HEK293 (cell line): ENCODE measurements around the gene XKR3.

Experiments
- HOXC10 ChIP-seq: sonication (generic); formaldehyde crosslinking; IDR thresholded peaks from 2 replicates; pipeline ENCODE4 v1.8.1; 2023; ENCODE audit warnings: mild to moderate bottlenecking, missing genetic modification reagents
- TCF7L2 ChIP-seq: IDR thresholded peaks from 2 replicates; pipeline ENCODE4 v1.6.1; 2011; ENCODE audit warnings: low read depth, mild to moderate bottlenecking, inconsistent platforms, low read length, moderate library complexity, borderline replicate concordance
- ZFP41 ChIP-seq: fragments of 450-650 bp; formaldehyde crosslinking; IDR thresholded peaks from 2 replicates; pipeline ENCODE4 v1.5.1; 2016; ENCODE audit warnings: missing biosample characterization, missing genetic modification characterization, borderline replicate concordance
- ZNF121 ChIP-seq: fragments of 450-650 bp; formaldehyde crosslinking; IDR thresholded peaks from 2 replicates; pipeline ENCODE4 v1.5.1; 2016; ENCODE audit warnings: missing biosample characterization, missing genetic modification characterization
- ZNF132 ChIP-seq: fragments of 450-650 bp; formaldehyde crosslinking; IDR thresholded peaks from 2 replicates; pipeline ENCODE4 v1.5.1; 2017; ENCODE audit warnings: missing biosample characterization, missing genetic modification characterization, borderline replicate concordance
- ZNF747 ChIP-seq: fragments of 450-650 bp; formaldehyde crosslinking; IDR thresholded peaks from 2 replicates; pipeline ENCODE4 v1.5.1; 2016; ENCODE audit warnings: missing biosample characterization, missing genetic modification characterization
- TF ChIP-seq, protein P1 (sequence below): fragments of 450-650 bp; formaldehyde crosslinking; IDR thresholded peaks from 2 replicates; pipeline ENCODE4 v1.5.1; 2016; ENCODE audit warnings: missing biosample characterization, missing genetic modification characterization
- TF ChIP-seq, protein P2 (sequence below): fragments of 450-650 bp; formaldehyde crosslinking; IDR thresholded peaks from 2 replicates; pipeline ENCODE4 v1.5.1; 2016; ENCODE audit warnings: missing biosample characterization, missing genetic modification characterization
- TF ChIP-seq, protein P3 (sequence below): fragments of 450-650 bp; formaldehyde crosslinking; IDR thresholded peaks from 2 replicates; pipeline ENCODE4 v1.5.1; 2016; ENCODE audit warnings: missing biosample characterization, missing genetic modification characterization
- TF ChIP-seq, protein P4 (sequence below): fragments of 450-650 bp; IDR thresholded peaks from 2 replicates; pipeline ENCODE4 v1.5.1; 2018; ENCODE audit warnings: missing biosample characterization, mild to moderate bottlenecking, missing genetic modification characterization

DNA sequence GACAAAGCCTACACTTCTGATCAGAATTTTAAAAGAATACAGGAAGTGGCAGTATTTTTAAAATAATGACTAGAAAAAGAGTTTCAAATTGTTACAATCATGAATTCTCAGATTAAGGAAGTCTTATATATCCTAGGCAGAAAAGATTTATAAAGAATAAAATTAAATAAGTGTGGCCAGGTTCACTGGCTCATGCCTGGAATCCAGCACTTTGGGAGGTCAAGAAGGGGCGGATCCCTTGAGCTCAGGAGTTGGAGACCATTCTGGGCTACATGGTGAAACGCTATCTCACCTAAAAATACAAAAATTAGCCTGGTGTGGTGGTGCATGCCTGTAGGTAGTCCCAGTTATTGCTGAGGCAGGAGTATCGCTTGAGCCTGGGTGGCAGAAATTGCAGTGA, 24.1 kb downstream of the XKR3 start:
- no peak for TF ChIP-seq ZFP41 (tag by site-specific recombination)
- TF ChIP-seq, protein P1, sequence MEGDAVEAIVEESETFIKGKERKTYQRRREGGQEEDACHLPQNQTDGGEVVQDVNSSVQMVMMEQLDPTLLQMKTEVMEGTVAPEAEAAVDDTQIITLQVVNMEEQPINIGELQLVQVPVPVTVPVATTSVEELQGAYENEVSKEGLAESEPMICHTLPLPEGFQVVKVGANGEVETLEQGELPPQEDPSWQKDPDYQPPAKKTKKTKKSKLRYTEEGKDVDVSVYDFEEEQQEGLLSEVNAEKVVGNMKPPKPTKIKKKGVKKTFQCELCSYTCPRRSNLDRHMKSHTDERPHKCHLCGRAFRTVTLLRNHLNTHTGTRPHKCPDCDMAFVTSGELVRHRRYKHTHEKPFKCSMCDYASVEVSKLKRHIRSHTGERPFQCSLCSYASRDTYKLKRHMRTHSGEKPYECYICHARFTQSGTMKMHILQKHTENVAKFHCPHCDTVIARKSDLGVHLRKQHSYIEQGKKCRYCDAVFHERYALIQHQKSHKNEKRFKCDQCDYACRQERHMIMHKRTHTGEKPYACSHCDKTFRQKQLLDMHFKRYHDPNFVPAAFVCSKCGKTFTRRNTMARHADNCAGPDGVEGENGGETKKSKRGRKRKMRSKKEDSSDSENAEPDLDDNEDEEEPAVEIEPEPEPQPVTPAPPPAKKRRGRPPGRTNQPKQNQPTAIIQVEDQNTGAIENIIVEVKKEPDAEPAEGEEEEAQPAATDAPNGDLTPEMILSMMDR (tag by site-specific recombination) = no peak
- TF ChIP-seq, protein P2, sequence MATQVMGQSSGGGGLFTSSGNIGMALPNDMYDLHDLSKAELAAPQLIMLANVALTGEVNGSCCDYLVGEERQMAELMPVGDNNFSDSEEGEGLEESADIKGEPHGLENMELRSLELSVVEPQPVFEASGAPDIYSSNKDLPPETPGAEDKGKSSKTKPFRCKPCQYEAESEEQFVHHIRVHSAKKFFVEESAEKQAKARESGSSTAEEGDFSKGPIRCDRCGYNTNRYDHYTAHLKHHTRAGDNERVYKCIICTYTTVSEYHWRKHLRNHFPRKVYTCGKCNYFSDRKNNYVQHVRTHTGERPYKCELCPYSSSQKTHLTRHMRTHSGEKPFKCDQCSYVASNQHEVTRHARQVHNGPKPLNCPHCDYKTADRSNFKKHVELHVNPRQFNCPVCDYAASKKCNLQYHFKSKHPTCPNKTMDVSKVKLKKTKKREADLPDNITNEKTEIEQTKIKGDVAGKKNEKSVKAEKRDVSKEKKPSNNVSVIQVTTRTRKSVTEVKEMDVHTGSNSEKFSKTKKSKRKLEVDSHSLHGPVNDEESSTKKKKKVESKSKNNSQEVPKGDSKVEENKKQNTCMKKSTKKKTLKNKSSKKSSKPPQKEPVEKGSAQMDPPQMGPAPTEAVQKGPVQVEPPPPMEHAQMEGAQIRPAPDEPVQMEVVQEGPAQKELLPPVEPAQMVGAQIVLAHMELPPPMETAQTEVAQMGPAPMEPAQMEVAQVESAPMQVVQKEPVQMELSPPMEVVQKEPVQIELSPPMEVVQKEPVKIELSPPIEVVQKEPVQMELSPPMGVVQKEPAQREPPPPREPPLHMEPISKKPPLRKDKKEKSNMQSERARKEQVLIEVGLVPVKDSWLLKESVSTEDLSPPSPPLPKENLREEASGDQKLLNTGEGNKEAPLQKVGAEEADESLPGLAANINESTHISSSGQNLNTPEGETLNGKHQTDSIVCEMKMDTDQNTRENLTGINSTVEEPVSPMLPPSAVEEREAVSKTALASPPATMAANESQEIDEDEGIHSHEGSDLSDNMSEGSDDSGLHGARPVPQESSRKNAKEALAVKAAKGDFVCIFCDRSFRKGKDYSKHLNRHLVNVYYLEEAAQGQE (tag by site-specific recombination) = no peak
- no peak for TF ChIP-seq ZNF121 (tag by site-specific recombination)
- no peak for TF ChIP-seq TCF7L2
- TF ChIP-seq, protein P3, sequence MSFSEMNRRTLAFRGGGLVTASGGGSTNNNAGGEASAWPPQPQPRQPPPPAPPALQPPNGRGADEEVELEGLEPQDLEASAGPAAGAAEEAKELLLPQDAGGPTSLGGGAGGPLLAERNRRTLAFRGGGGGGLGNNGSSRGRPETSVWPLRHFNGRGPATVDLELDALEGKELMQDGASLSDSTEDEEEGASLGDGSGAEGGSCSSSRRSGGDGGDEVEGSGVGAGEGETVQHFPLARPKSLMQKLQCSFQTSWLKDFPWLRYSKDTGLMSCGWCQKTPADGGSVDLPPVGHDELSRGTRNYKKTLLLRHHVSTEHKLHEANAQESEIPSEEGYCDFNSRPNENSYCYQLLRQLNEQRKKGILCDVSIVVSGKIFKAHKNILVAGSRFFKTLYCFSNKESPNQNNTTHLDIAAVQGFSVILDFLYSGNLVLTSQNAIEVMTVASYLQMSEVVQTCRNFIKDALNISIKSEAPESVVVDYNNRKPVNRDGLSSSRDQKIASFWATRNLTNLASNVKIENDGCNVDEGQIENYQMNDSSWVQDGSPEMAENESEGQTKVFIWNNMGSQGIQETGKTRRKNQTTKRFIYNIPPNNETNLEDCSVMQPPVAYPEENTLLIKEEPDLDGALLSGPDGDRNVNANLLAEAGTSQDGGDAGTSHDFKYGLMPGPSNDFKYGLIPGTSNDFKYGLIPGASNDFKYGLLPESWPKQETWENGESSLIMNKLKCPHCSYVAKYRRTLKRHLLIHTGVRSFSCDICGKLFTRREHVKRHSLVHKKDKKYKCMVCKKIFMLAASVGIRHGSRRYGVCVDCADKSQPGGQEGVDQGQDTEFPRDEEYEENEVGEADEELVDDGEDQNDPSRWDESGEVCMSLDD (tag by site-specific recombination) = no peak
- TF ChIP-seq, protein P4, sequence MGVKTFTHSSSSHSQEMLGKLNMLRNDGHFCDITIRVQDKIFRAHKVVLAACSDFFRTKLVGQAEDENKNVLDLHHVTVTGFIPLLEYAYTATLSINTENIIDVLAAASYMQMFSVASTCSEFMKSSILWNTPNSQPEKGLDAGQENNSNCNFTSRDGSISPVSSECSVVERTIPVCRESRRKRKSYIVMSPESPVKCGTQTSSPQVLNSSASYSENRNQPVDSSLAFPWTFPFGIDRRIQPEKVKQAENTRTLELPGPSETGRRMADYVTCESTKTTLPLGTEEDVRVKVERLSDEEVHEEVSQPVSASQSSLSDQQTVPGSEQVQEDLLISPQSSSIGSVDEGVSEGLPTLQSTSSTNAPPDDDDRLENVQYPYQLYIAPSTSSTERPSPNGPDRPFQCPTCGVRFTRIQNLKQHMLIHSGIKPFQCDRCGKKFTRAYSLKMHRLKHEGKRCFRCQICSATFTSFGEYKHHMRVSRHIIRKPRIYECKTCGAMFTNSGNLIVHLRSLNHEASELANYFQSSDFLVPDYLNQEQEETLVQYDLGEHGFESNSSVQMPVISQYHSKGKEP = no peak
- no peak for TF ChIP-seq ZNF132 (tag by site-specific recombination)
- no peak for TF ChIP-seq HOXC10 (CRISPR knock-in tag)
- TF ChIP-seq ZNF747 (tag by site-specific recombination) = no peak
